ENCODE measurements around the gene HABP2.

Gene HABP2

DNA sequence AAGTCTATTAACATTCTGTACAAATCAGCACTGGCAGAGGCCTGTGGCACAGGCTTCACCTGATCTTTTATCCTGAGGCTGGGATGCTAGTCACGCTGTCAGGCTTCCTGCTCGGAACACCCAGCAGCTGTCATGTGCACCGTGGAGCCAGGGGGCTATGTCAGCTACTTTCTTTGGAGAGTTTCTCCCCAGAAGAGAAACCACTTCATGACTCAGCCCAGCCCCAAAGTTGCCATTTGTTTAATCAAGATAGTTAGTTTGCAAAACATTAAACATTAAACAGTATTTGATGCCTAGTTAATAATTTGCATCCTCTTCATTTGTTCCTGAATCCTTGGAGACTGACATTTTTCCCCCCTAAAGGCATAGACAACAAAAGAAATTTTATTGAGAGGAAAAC, at the start of gene HABP2:
HABP2 (plus strand) TSS at position 353 of the 400 bp plus-strand sequence. CDS start 69 bp downstream, outside the sequence.
- no peak for DNase-seq

- DNase-seq: no peak
These were observed 48.9 kb upstream of the HABP2 start for GRCh38 chr10:113503930-113504329.

- no peak for DNase-seq
These were observed 48.4 kb upstream of the HABP2 start for GRCh38 chr10:113504423-113504822.

DNA sequence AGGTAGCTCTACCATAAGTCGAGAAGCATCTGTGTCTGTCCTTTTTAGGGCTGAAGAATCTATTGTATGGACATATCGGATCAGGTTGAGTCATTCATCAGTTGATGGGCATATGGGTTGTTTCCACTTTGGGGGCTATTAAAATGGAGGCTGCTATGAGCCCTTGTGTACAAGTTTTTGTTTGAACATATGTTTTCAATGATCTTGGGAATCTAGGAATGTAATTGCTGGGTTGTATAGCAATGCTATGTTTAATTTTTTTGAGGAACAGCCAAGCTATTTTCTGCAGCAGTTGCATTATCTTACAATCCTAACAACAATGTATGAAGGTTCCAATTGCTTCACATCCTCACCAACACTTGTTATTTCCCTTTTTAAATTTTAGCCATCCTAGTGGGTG, 46.4 kb upstream of the HABP2 start:
- no peak for DNase-seq

- DNase-seq: no peak
These were observed 41.4 kb upstream of the HABP2 start for GRCh38 chr10:113511419-113511818.

- DNase-seq: no peak
These were observed 37.7 kb upstream of the HABP2 start for GRCh38 chr10:113515161-113515560.

GRCh38 chr10:113515601-113516000, 37.3 kb upstream of the HABP2 start:
- DNase-seq: no peak

GRCh38 chr10:113516061-113516460, 36.8 kb upstream of the HABP2 start:
- DNase-seq: no peak

DNA sequence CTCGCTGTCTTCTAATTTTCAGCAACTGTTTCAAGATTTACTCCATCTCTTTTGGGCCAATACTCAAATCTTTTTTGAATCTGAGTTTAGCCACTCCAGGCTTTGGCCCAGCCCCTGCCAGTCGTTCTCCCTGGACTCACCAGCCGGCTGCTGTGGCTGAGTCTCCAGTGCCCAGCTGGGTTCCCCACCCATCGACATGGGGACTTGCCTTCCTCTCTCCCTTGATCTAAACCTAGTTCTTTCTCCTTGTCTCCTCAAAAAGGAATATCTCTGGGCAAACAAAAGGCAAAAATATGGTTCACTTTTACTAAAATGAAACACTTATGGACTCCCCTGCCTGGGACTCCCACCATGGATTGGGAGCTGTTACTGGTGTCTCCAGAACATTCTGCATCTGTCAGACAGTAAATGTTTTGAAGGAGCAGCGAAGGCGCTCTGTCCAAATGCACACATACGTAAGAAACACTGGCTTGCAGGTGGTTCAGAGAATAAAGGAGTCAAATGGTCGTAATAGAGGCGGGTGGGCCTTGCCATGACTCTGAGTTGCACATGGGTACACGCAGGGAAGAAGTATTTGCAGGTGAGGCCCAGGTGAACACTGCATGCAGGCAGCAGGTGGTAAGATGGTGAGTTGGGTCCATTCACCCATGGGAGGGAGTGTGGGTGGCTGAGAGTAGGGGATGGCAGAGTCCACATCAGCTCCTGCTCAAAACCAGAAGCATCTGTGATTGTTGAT, 35.5 kb upstream of the HABP2 start:
- no peak for DNase-seq

GRCh38 chr10:113517901-113518260, 35.0 kb upstream of the HABP2 start:
- no peak for DNase-seq

DNA sequence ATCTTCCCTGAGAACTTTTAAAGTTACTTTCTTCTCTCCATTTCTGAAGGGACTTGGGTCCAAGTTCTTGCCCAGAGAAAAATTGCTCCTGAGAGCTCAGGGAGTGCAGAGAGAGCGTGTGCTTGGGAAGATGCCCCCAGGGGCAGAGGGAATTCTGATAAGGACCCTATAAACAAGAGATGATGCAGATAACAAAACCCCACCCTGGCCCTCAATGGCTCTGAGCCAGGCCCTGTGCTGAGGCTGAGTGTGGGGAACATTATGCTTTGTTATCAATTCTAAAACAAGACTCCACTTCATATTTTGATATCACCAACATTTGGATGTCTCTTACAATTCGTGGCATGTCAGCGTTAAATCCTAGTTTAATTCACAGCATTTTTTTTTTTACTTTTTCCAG, 34.4 kb upstream of the HABP2 start:
- DNase-seq: no peak

GRCh38 chr10:113518816-113519591, 33.8 kb upstream of the HABP2 start:
- DNase-seq: no peak

DNA sequence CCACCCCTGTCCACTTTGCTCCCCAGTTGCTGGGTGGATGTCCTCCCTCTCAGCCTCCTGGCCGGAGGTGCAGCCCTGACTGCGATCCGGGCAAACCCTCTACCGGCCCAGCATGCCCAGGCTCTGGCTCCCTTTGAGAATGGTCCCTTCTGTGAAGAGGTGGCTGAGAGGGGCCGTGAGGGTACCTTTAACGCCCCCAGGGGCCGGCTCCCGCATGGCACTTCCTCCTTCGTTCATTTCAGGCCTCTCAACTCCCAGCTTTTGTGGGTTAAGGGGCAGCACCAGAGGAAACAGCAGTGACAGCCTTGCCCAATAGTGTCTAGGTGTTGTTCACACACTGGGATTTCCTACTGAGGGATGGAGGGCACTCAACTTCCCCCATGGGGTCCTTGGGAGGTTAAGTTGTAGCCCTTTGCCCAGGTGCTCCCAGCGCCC, 33.2 kb upstream of the HABP2 start:
- no peak for DNase-seq

- no peak for DNase-seq
These were observed 32.6 kb upstream of the HABP2 start for GRCh38 chr10:113520261-113520660.

DNA sequence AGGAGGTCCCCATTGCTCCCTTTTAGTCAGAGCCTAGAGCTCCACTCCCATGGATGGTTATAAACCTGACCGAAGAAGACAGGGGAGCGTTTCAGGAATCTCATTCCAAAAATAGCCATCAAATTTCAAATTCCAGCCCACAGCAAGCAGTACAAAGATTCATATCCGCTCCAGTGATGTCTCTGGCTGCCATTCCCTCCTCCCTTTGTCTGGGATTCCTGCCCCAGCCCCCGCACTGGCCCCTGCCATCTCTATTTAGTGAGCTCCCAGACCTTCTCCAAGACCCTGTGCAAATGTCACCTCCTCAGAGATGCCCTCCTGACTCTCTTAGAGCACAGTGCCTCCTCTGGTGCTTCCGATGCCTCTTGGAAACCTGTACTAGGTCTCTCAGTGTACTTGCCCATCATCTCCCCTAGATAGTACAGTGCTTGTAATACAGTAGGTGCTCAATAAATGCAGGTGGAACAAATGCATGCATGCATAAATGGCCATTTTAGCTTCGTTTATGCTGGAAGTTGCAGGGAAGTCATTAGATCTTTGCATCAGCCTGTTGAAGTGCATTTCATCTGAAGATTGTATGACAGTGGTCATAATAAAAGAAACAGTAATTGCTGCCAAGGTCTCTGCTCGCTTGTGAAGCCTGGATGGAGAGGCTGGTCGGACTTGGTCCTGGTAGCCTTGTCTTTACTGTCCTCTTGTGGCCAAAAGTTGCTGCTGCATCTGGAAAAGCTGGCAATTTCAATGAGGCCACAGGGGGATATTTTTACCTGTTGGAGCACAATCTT, 32.0 kb upstream of the HABP2 start:
- DNase-seq: peak; percentile 28 to 33

DNA sequence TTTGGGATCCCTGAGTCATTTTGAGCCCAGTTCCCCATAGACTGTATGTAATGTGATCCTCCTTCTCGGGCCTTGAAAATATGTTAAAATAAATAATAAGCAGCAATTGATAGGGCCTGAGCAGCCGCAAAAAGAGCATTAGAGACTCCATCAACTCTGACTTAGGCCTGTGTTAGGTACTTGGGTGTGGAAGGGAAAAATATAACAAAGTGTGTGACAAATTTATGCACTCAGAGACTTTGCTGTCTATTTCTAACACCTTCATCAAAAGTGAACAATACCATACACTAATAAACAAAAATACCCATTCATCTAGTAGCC, 31.4 kb upstream of the HABP2 start:
- no peak for DNase-seq

GRCh38 chr10:113522460-113522859, 30.4 kb upstream of the HABP2 start:
- no peak for DNase-seq

GRCh38 chr10:113523071-113523470, 29.8 kb upstream of the HABP2 start:
- DNase-seq: no peak

DNA sequence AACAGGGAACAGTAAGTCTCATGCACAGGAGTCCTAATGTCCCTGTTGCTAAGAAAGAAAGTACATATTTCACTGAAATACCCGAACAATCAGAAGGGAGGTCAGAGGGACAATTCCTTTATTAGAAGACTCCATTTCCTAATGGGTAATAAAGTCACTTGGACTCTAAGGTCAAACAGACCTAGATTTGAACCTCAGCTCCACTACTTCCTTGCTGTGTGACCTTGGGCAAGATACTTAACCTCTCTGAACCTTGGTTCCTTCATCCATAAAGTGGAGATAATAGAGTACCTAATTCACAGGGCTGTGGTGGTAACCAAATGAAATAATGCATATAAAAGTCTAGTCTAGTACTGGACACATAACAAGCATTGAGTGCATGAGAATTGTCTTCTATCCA, 29.2 kb upstream of the HABP2 start:
- DNase-seq: no peak

DNA sequence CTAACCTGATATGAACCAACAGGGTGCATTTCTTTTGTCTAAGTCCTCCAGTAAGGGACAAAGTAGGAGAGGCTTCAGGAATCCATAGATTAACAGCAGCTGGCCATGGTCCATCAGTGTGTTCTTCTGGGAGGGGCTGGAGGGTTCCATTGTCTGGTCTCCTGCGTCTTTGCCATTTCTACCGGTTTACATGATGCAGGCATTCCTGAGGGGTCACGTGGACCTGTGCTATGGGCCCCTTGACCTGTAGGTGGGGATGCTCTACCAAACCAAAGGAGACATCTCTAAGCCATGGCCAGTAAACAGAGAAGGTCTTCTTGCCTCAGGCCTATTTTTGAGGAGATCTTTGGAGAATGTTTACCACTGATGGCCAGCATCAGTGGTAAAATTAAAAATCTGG, 28.7 kb upstream of the HABP2 start:
- no peak for DNase-seq

DNA sequence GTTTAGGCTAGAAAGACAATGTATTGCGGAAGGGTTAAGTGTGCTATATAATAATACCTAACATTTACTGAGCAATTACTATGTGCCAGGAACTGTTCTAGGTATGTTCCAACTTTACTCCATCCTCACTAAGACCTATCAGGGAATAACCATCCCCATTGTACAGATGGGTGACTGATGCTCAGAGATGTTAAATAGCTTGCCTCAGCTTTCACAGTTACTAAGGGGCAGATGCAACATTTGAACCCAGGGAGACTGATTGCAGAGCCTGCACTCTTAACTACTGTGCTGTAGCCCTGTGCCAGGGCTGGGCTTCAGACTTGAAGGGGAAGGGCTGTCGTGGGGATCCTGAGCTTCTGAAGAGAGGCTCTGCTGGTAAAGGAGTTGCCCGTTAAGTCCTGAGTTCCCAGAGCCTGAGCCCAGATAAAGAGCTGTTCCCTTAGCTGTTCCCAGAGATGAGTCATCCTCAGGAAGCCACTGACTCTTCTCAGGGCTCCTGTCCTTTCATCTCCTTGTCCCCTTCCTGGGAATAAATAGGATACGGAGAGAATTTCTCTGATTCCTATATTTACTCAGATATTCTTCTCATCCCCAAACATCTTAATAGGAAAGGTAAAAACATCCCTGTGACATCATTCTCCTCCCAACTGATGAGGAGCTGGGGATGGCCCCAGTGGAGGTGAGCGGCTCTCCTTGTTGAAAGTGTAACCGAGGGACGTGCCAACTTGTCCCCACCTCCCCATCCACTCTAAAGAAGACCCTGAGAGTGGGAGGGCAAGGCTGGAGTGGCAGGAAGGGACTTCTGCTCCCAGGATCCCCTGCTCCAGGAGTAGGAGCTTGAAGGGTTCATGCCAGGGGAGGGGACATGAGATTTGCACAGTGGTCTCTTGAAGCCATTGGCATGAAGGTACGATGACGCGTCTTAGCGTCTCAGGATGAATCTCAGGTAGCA, 28.0 kb upstream of the HABP2 start:
- DNase-seq: no peak

DNA sequence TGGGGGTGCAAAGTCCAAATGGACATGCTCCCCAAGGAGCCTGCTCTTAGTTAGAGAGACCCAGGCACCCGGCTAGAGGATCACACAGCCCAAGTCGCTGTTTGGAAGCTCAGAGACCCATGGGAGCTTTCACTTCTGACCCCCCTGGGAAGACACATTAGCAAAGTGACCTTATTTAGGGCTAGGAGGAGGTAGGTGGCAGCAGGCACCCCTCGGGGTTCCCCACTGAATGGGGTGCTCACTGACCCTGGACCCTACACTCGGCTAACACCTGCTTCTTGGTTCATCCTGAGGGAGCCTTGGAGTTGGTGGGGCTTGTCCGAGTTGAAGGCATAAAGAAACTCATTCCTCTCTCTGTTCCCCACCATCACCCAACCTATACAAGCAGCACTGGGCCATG, 27.1 kb upstream of the HABP2 start:
- DNase-seq: no peak
